HFF-Myc (cell line): ENCODE data around the gene PALLD.

Experiments used
- DNase-seq: peaks from one replicate; pipeline ENCODE4 v3.0.0-alpha.2; 2011; ENCODE audit warnings: low read depth; ENCODE audit errors: extremely low read depth
- H3K4me3 ChIP-seq: replicated peaks from 2 replicates; pipeline ENCODE4 v1.5.1; 2011; ENCODE audit warnings: low read depth, mild to moderate bottlenecking, control low read depth, low read length
- TF ChIP-seq, protein P1 (sequence below): IDR thresholded peaks from 2 replicates; pipeline ENCODE4 v1.5.1; 2012; ENCODE audit warnings: mild to moderate bottlenecking, low read depth, low read length, control low read depth; ENCODE audit errors: missing control alignments

The PALLD gene

DNA sequence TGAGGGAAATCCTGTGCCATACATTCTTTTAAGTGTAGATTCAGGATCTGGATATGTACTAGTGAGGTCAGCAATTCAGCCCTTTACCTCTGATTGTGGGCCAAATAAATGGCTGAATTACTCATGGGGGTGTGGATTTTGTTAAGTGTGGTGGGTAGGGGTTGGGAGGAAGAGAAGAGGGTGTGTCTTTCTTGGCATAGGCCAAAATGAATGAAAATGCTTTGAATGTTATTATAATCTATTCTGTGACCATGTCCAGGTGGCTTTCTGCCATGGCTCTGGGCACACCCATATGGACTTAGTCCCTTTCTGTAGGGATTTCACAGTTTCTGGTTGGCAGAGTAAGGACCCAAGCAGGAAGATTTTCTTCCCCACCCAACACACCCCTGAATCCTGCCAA, 268.9 kb downstream of the PALLD start:
- DNase-seq, result no peak
- no peak overlapping the region for H3K4me3 ChIP-seq
- TF ChIP-seq, protein P1, sequence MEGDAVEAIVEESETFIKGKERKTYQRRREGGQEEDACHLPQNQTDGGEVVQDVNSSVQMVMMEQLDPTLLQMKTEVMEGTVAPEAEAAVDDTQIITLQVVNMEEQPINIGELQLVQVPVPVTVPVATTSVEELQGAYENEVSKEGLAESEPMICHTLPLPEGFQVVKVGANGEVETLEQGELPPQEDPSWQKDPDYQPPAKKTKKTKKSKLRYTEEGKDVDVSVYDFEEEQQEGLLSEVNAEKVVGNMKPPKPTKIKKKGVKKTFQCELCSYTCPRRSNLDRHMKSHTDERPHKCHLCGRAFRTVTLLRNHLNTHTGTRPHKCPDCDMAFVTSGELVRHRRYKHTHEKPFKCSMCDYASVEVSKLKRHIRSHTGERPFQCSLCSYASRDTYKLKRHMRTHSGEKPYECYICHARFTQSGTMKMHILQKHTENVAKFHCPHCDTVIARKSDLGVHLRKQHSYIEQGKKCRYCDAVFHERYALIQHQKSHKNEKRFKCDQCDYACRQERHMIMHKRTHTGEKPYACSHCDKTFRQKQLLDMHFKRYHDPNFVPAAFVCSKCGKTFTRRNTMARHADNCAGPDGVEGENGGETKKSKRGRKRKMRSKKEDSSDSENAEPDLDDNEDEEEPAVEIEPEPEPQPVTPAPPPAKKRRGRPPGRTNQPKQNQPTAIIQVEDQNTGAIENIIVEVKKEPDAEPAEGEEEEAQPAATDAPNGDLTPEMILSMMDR, result no peak

DNA sequence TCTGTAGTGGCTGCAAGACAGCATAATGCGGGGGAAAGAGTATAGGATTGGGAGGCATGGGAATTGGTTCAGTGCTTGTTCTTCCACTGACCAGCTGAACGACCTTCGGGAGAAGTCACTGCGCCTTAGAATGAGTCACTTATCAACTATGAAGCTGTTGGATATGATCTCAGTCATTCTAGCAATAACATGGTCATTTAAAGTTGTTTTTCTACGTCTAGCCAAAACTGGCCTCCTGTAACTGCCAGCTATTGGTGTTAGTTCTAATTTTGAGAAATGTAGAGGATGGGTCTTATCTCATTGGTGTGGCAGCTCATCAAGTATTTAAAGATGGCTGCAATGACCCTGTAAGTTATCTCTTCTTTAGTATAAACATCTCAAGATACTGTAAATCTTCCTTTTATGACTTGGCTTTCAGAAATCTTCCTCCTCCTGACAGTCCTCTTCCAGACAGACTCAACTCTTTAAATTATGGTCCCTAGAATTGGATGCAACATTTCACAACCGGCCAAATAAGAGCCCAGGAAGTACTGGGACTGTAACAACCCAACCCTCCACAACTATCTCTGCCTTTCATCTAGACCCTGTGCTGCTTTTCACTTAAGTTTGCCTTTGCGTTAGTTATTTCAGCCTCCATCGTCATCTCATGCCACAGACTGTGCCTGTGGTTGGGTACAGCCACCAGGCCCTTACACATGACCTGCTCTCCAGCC, 269.9 kb downstream of the PALLD start:
- no peak for DNase-seq
- TF ChIP-seq, protein P1, result no peak
- H3K4me3 ChIP-seq, result no peak overlapping the region

DNA sequence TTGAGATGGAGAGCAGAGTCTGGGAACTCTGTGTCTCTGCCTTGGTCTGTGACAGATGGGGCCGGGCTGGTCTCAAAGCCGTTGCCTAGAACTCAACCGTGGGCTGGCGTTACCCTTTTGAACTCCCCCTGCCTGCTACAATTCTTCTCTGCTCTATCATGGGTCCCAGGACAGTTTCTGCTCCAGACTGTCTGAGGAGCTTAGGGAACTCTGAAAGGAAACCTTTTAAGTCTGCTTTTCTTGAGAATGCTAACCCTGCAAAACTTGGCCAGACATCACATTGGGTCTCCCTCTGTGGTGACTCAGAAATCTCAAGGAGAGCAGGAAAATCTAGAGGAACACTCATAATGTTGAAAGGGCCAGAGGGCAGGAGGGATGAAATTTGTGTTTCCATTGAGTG, 272.6 kb downstream of the PALLD start:
- H3K4me3 ChIP-seq, result no peak overlapping the region
- TF ChIP-seq, protein P1, result no peak
- DNase-seq, result no peak

DNA sequence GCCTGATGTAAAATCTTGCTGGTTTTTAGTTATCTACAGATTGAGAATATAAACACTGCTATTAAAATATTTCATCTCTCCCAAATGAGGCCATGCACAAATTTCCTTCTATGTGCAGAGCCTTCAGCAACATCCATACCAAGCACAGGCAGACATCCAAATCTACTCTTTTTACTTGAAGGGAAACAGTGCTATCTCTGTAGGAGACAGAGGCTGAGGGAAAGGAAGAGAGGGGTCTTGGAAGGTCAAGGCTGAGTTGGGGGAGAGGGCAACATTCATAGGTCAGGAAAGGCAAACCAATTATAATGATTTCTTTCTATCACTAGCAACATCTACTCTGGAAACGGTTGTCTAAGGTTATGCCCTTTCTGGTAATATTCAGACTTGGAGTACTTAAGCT, 273.0 kb downstream of the PALLD start:
- H3K4me3 ChIP-seq, result no peak overlapping the region
- DNase-seq, result no peak
- TF ChIP-seq, protein P1, result no peak

DNA sequence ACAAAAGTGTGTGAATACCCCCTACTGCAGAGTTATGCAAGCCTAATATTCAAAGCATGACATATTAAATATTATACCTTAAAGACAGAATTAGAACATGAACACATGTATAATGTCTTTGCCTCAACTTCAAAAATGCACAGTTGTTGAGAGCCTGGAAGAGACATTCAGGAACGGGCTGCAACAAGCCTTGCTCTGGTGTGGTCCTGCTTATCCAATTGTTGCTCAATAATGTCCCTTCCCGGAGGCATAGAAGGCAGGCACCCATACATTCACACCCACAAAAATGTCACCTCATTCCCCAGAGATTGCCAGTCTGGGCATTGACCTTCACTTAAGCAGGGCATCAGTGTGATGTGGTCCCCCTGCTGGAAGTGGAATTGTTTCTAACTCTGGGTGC, 274.4 kb downstream of the PALLD start:
- TF ChIP-seq, protein P1, result no peak
- H3K4me3 ChIP-seq, result no peak overlapping the region
- no peak for DNase-seq

DNA sequence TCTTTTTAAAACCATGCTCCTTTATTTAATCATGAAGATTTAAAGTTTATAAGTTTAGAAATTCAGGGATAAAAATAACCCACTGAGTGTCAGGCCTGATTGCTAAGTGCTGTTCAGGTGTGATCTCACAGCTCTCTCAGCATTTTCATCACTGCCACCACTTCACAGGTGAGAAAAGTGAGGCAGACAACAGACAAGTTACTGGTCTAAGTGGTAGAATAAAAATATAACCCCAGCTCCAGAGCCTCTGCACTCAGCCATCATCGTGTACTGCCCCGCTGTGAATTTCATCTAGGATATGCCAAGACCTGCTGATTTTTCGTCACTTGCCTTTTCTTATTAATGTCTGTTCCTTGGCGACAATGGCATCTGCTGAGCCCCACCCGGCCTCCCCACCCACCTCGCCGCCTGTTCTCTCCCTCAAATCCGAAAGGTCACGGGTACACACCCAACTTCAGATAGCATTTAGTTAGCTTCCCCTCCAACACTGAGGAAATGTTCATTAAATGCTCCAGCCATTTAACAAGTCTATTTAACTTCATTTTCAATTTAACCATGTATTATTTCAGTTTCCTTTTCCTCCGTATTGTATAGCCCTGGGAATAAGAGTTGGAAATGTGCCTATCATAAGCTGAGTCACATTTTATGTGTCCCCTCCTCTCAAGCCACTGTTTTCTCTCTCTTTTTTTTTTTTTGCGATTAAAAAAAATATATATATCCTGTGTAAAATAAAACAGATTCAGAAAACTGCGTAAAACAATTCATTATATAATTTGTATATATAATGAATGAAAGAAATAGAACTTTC, 276.7 kb downstream of the PALLD start:
- DNase-seq, result no peak
- H3K4me3 ChIP-seq, result no peak overlapping the region
- TF ChIP-seq, protein P1, result no peak
